ENCODE data around the gene HMCN1. TPM values are rescaled to one million over a fixed set of nuclear protein-coding genes. Genes with fewer than 3 reads are reported as not detected.

The HMCN1 gene
- total RNA-seq, 1 donor from 2014 or later: 8.9 TPM

- no peaks in the 10 kb centered on the region for H3K4me1 ChIP-seq
- no peaks in the 10 kb centered on the region for H3K27me3 ChIP-seq (ENCODE audit: low read depth)
- H3K27ac ChIP-seq (replicated peaks): no peak overlapping the region
- H3K36me3 ChIP-seq: no peaks in the 10 kb centered on the region
- no peak for TF ChIP-seq CTCF (IDR thresholded peaks at IDR 0.05; ENCODE audit: borderline replicate concordance)
- no peaks in the 10 kb centered on the region for H3K9me3 ChIP-seq (replicated peaks)
- no peak for DNase-seq
- intact Hi-C loops (cut with micrococcal nuclease): no loop called here
- H3K4me3 ChIP-seq: no peak overlapping the region
Measured at GRCh38 chr1:186220067-186220466, 485.9 kb downstream of the HMCN1 start.

GRCh38 chr1:186220911-186221310, 486.7 kb downstream of the HMCN1 start:
- Histone ChIP-seq H3K27me3 (ENCODE audit: low read depth) (no peaks in the 10 kb centered on the region), H3K9me3 (replicated peaks) (no peaks in the 10 kb centered on the region), H3K27ac (replicated peaks) (no peak overlapping the region), H3K4me3 (no peak overlapping the region), H3K4me1 (no peaks in the 10 kb centered on the region), H3K36me3 (no peaks in the 10 kb centered on the region)
- no peak for TF ChIP-seq CTCF (IDR thresholded peaks at IDR 0.05; ENCODE audit: borderline replicate concordance)
- intact Hi-C loops (cut with micrococcal nuclease): no loop called here
- DNase-seq: no peak

- TF ChIP-seq CTCF (IDR thresholded peaks at IDR 0.05; ENCODE audit: borderline replicate concordance): no peak
- Histone ChIP-seq H3K27me3 (ENCODE audit: low read depth) (no peaks in the 10 kb centered on the region), H3K4me3 (no peak overlapping the region), H3K36me3 (no peaks in the 10 kb centered on the region), H3K9me3 (replicated peaks) (no peaks in the 10 kb centered on the region), H3K4me1 (no peaks in the 10 kb centered on the region), H3K27ac (replicated peaks) (no peak overlapping the region)
- intact Hi-C loops (cut with micrococcal nuclease): no loop called here
- DNase-seq: no peak
Measured at GRCh38 chr1:186225096-186225495, 490.9 kb downstream of the HMCN1 start.

- H3K27me3 ChIP-seq (ENCODE audit: low read depth): no peaks in the 10 kb centered on the region
- no peaks in the 10 kb centered on the region for H3K9me3 ChIP-seq (replicated peaks)
- TF ChIP-seq CTCF (IDR thresholded peaks at IDR 0.05; ENCODE audit: borderline replicate concordance): no peak
- intact Hi-C loops (cut with micrococcal nuclease): no loop called here
- no peak overlapping the region for H3K27ac ChIP-seq (replicated peaks)
- DNase-seq: no peak
- no peaks in the 10 kb centered on the region for H3K36me3 ChIP-seq
- no peak overlapping the region for H3K4me3 ChIP-seq
- H3K4me1 ChIP-seq: no peaks in the 10 kb centered on the region
Measured at GRCh38 chr1:186228749-186229148, 494.6 kb downstream of the HMCN1 start.

GRCh38 chr1:186231861-186232436, 497.8 kb downstream of the HMCN1 start:
- intact Hi-C loops (cut with micrococcal nuclease): no loop called here
- H3K27me3 ChIP-seq (ENCODE audit: low read depth): no peaks in the 10 kb centered on the region
- H3K4me3 ChIP-seq: no peak overlapping the region
- no peak overlapping the region for H3K27ac ChIP-seq (replicated peaks)
- TF ChIP-seq CTCF (IDR thresholded peaks at IDR 0.05; ENCODE audit: borderline replicate concordance): no peak
- no peaks in the 10 kb centered on the region for H3K36me3 ChIP-seq
- DNase-seq: no peak
- H3K9me3 ChIP-seq (replicated peaks): no peaks in the 10 kb centered on the region
- H3K4me1 ChIP-seq: no peaks in the 10 kb centered on the region
